ENCODE measurements around the gene KCNMA1.

DNA sequence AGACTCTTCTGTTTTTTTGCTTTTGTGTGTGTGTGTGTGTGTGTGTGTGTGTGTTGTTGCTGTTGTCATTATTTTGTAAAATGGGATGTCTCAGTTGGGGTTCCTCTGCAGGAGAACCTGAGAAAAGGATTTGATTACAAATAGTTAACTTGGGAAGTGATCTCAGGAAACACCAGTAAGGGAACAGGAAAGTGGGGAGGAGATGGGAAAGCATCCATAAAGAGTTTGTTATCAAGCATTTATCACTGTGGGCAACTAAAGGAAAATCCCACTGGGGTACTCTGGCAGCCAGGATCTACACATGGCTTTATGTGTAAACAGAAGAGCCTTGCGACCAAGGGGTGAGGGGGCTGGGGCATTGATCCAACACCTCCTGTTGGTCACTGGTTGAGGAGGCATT, 485.4 kb downstream of the KCNMA1 start:
- TF ChIP-seq, protein P1, sequence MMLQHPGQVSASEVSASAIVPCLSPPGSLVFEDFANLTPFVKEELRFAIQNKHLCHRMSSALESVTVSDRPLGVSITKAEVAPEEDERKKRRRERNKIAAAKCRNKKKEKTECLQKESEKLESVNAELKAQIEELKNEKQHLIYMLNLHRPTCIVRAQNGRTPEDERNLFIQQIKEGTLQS (IDR thresholded peaks at IDR 0.05): no peak
- TF ChIP-seq ZNF274 (IDR thresholded peaks at IDR 0.05; ENCODE audit: low read depth, low read length) (no peak), EZH2 (IDR thresholded peaks at IDR 0.05) (no peak), SP1 (IDR thresholded peaks at IDR 0.05; ENCODE audit: low read depth) (no peak), POLR2AphosphoS5 (IDR thresholded peaks at IDR 0.05; ENCODE audit: low read depth, low read length) (no peak), SIN3A (IDR thresholded peaks at IDR 0.05; ENCODE audit: low read depth) (no peak), POLR2A (IDR thresholded peaks at IDR 0.05; ENCODE audit: borderline replicate concordance, extremely low read depth, insufficient read depth, insufficient read length) (no peak), JUND (IDR thresholded peaks at IDR 0.05) (no peak)
- TF ChIP-seq, protein P2, sequence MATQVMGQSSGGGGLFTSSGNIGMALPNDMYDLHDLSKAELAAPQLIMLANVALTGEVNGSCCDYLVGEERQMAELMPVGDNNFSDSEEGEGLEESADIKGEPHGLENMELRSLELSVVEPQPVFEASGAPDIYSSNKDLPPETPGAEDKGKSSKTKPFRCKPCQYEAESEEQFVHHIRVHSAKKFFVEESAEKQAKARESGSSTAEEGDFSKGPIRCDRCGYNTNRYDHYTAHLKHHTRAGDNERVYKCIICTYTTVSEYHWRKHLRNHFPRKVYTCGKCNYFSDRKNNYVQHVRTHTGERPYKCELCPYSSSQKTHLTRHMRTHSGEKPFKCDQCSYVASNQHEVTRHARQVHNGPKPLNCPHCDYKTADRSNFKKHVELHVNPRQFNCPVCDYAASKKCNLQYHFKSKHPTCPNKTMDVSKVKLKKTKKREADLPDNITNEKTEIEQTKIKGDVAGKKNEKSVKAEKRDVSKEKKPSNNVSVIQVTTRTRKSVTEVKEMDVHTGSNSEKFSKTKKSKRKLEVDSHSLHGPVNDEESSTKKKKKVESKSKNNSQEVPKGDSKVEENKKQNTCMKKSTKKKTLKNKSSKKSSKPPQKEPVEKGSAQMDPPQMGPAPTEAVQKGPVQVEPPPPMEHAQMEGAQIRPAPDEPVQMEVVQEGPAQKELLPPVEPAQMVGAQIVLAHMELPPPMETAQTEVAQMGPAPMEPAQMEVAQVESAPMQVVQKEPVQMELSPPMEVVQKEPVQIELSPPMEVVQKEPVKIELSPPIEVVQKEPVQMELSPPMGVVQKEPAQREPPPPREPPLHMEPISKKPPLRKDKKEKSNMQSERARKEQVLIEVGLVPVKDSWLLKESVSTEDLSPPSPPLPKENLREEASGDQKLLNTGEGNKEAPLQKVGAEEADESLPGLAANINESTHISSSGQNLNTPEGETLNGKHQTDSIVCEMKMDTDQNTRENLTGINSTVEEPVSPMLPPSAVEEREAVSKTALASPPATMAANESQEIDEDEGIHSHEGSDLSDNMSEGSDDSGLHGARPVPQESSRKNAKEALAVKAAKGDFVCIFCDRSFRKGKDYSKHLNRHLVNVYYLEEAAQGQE (IDR thresholded peaks at IDR 0.05; ENCODE audit: low read depth): no peak
- TF ChIP-seq, protein P3, sequence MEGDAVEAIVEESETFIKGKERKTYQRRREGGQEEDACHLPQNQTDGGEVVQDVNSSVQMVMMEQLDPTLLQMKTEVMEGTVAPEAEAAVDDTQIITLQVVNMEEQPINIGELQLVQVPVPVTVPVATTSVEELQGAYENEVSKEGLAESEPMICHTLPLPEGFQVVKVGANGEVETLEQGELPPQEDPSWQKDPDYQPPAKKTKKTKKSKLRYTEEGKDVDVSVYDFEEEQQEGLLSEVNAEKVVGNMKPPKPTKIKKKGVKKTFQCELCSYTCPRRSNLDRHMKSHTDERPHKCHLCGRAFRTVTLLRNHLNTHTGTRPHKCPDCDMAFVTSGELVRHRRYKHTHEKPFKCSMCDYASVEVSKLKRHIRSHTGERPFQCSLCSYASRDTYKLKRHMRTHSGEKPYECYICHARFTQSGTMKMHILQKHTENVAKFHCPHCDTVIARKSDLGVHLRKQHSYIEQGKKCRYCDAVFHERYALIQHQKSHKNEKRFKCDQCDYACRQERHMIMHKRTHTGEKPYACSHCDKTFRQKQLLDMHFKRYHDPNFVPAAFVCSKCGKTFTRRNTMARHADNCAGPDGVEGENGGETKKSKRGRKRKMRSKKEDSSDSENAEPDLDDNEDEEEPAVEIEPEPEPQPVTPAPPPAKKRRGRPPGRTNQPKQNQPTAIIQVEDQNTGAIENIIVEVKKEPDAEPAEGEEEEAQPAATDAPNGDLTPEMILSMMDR (IDR thresholded peaks at IDR 0.05 in 2 of 3, conservative IDR thresholded peaks at IDR 0.05 in 1 of 3; ENCODE audit: borderline replicate concordance in 1 of 3, insufficient read depth in 1 of 3, low read depth in 2 of 3, low read length in 2 of 3): no peak
- TF ChIP-seq, protein P4, sequence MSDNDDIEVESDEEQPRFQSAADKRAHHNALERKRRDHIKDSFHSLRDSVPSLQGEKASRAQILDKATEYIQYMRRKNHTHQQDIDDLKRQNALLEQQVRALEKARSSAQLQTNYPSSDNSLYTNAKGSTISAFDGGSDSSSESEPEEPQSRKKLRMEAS (IDR thresholded peaks at IDR 0.05): no peak

All from HCT116 (cell line).